HepG2 (cell line): ENCODE measurements around the gene UBE2M. TPM values are rescaled to one million over a fixed set of nuclear protein-coding genes. Genes with fewer than 3 reads are reported as not detected.
A peak's percentile ranks its signal among the peaks of the same experiment; 100 is the strongest.

Experiments used
- CHCHD3 ChIP-seq: sonication (generic); formaldehyde crosslinking; IDR thresholded peaks from 2 replicates; pipeline ENCODE4 v1.8.0; 2022; ENCODE audit warnings: mild to moderate bottlenecking, missing genetic modification reagents, moderate library complexity
- FOXP4 ChIP-seq: sonication (generic); formaldehyde crosslinking; IDR thresholded peaks from 2 replicates; pipeline ENCODE4 v1.4.0; 2020; ENCODE audit warnings: missing genetic modification reagents
- KAT7 ChIP-seq: IDR thresholded peaks from 2 replicates; pipeline ENCODE4 v1.6.1; 2018; ENCODE audit warnings: borderline replicate concordance, missing compliant biosample characterization
- KDM5A ChIP-seq: fragments of 200-600 bp; sonication (generic); IDR thresholded peaks from 2 replicates; pipeline ENCODE4 v1.7.0; 2018; ENCODE audit warnings: antibody characterized with exemption, mild to moderate bottlenecking, low read length, borderline replicate concordance
- KMT2B ChIP-seq: IDR thresholded peaks from 2 replicates; pipeline ENCODE4 v1.6.1; 2016; ENCODE audit warnings: missing genetic modification reagents, missing compliant biosample characterization
- MATR3 ChIP-seq: sonication (generic); formaldehyde crosslinking; IDR thresholded peaks from 2 replicates; pipeline ENCODE4 v1.4.0; 2020; ENCODE audit warnings: missing genetic modification reagents
- MTA1 ChIP-seq: sonication (generic); formaldehyde crosslinking; IDR thresholded peaks from 2 replicates; pipeline ENCODE4 v1.4.0; 2020; ENCODE audit warnings: missing genetic modification reagents, mild to moderate bottlenecking, borderline replicate concordance
- NFE2L2 ChIP-seq: fragments of 150-350 bp; IDR thresholded peaks from 2 replicates; pipeline ENCODE4 v1.6.1; 2014; ENCODE audit warnings: low read length
- PAF1 ChIP-seq: IDR thresholded peaks from 2 replicates; pipeline ENCODE4 v1.6.1; 2016; ENCODE audit warnings: missing genetic modification reagents, missing compliant biosample characterization
- PCBP1 ChIP-seq: fragments of 200-400 bp; formaldehyde crosslinking; IDR thresholded peaks from 2 replicates; pipeline ENCODE4 v1.6.1; 2017; ENCODE audit warnings: mild to moderate bottlenecking, low read depth, low read length, borderline replicate concordance
- POGZ ChIP-seq: sonication (generic); formaldehyde crosslinking; IDR thresholded peaks from 2 replicates; pipeline ENCODE4 v1.4.0; 2020; ENCODE audit warnings: mild to moderate bottlenecking, missing genetic modification reagents
- RBFOX2 ChIP-seq: fragments of 200-400 bp; formaldehyde crosslinking; IDR thresholded peaks from 2 replicates; pipeline ENCODE4 v1.6.1; 2017; ENCODE audit warnings: low read depth, mild to moderate bottlenecking, low read length
- SMAD1 ChIP-seq: sonication (generic); formaldehyde crosslinking; IDR thresholded peaks from 2 replicates; pipeline ENCODE4 v1.4.0; 2020; ENCODE audit warnings: missing genetic modification reagents, low read depth, mild to moderate bottlenecking, borderline replicate concordance
- SRSF4 ChIP-seq: fragments of 200-400 bp; formaldehyde crosslinking; IDR thresholded peaks from one replicate; pipeline ENCODE4 v1.6.1; 2018; ENCODE audit warnings: mild to moderate bottlenecking, low read depth, low read length, moderate library complexity; ENCODE audit not compliant: poor library complexity, severe bottlenecking
- TBX3 ChIP-seq: fragments of 450-650 bp; IDR thresholded peaks from 2 replicates; pipeline ENCODE4 v1.6.1; 2017; ENCODE audit warnings: antibody characterized with exemption, mild to moderate bottlenecking, inconsistent platforms, borderline replicate concordance
- YY1 ChIP-seq: IDR thresholded peaks from 2 replicates; pipeline ENCODE4 v1.6.1; 2011; ENCODE audit warnings: low read length, low read depth, moderate library complexity, mild to moderate bottlenecking; ENCODE audit not compliant: insufficient read depth, insufficient replicate concordance
- ZFP36 ChIP-seq: fragments of 150-350 bp; IDR thresholded peaks from 2 replicates; pipeline ENCODE4 v1.6.1; 2018; ENCODE audit warnings: borderline replicate concordance, low read length, low read depth; ENCODE audit not compliant: partially characterized antibody
- ZMYM2 ChIP-seq: sonication (generic); formaldehyde crosslinking; IDR thresholded peaks from 2 replicates; pipeline ENCODE4 v1.8.0; 2022; ENCODE audit warnings: mild to moderate bottlenecking, missing genetic modification reagents
- ZMYM4 ChIP-seq: sonication (generic); formaldehyde crosslinking; IDR thresholded peaks from 2 replicates; pipeline ENCODE4 v1.8.1; 2023; ENCODE audit warnings: mild to moderate bottlenecking, missing genetic modification reagents
- ZNF274 ChIP-seq: sonication (generic); formaldehyde crosslinking; IDR thresholded peaks from 2 replicates; pipeline ENCODE4 v1.5.1; 2020; ENCODE audit warnings: mild to moderate bottlenecking, missing genetic modification reagents
- ZNF383 ChIP-seq: sonication (generic); formaldehyde crosslinking; IDR thresholded peaks from 2 replicates; pipeline ENCODE4 v1.4.0; 2020; ENCODE audit warnings: missing genetic modification reagents, mild to moderate bottlenecking, borderline replicate concordance
- ZNF678 ChIP-seq: sonication (generic); formaldehyde crosslinking; IDR thresholded peaks from 2 replicates; pipeline ENCODE4 v1.4.0; 2020; ENCODE audit warnings: mild to moderate bottlenecking, missing genetic modification reagents
- ZNF768 ChIP-seq: sonication (generic); formaldehyde crosslinking; IDR thresholded peaks from 2 replicates; pipeline ENCODE4 v1.4.0; 2020; ENCODE audit warnings: missing genetic modification reagents
- ZNF790 ChIP-seq: sonication (generic); formaldehyde crosslinking; IDR thresholded peaks from 2 replicates; pipeline ENCODE4 v1.8.0; 2022; ENCODE audit warnings: missing genetic modification reagents, mild to moderate bottlenecking, borderline replicate concordance
- ZNF841 ChIP-seq: sonication (generic); formaldehyde crosslinking; IDR thresholded peaks from 2 replicates; pipeline ENCODE4 v1.8.1; 2023; ENCODE audit warnings: missing genetic modification reagents, borderline replicate concordance
- polyA plus RNA-seq, 8 experiments: library from polyadenylated mRNA; depleted of rRNA in 3 of 8; stranded (reverse) in 7 of 8; unstranded in 1 of 8; fragments of >200 nt; fragmentation: Illumina TruSeq in 4 of 8; extraction: Trizol in 4 of 8; gene quantifications; 2 replicates each; pipeline versions ENCODE4 v1.2.1 to v1.2.3, GENCODE V29; 2011 to 2016; ENCODE audit warnings: low read depth in 4 of 8, missing spikeins in 1 of 8, mixed read lengths in 1 of 8; ENCODE audit not compliant: insufficient read depth in 1 of 8
- total RNA-seq, 5 experiments: library from RNA; depleted of rRNA; stranded (reverse); fragments of >200 nt; fragmentation: Illumina TruSeq; extraction: Trizol; gene quantifications; 2 replicates each; pipeline ENCODE4 v1.2.3, GENCODE V29; 2016; ENCODE audit warnings: low read depth in 1 of 5
- TF ChIP-seq, protein P1 (sequence below): sonication (generic); formaldehyde crosslinking; IDR thresholded peaks from 2 replicates; pipeline ENCODE4 v1.5.0; 2020; ENCODE audit warnings: mild to moderate bottlenecking, missing genetic modification reagents

The UBE2M gene
- total and polyA plus RNA-seq, 2 of the 13 experiments (the other 11 are each of a cell fraction or from before 2014, with no cell fraction given), result 36.2 to 50.3 TPM

DNA sequence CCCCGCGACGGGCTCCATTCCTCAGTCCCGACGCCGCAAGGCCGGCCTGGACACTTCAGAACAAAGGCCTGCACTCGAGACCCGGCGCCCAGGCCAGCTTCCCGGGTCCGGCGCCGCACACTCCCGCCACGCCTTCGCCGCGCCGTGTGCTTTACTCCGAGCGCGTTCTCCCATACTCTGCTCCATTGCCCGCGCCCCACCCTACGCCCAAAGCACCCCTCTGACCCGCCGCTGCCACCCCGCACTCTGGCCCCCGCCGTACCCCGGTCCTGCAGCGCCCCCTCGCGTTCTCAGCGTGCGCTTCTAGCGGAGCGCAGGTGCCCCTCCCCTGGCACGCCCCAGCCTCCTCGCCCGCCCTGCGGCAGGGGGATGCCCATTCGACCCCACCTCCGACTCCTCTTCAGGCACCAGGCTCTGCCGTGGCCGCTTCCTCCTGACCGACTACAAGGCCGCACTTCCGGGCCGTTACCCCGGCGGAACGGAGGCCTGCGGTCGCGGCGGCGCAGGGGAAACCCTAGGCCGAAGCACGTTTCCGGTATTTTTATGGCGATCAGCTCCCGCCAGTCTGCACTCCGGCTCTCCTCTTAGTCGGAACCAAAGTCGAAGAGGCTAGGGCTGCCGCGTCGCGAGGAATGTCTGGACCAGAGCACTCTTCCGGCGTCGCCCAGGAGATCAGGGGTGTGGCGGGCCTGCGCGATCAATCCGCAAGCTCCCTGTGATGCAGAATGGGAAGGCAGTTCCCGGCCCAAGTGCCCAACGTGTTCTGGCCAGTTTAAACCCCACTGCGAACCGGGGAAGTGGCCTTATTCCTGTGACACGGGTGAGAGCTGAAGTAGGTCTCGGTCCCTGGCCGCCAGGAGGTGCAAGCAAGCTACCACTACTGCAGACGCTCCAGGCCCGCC lies 38.8 kb downstream of the UBE2M start, which contains the start of gene ZBTB45 (continued):
- TF ChIP-seq ZNF790 (CRISPR knock-in tag), result 0 out of 2 replicates have a peak, but pooled peaks have one; percentile 59
- peak; percentile 51; the same call in 1 of the 2 replicates for TF ChIP-seq TBX3
- peak; percentile 96 for TF ChIP-seq ZMYM4 (CRISPR knock-in tag)
- peak; percentile 91 for TF ChIP-seq YY1
- TF ChIP-seq ZFP36, result peak; percentile 54
- peak; percentile 95 for TF ChIP-seq MTA1 (CRISPR knock-in tag)
- TF ChIP-seq ZNF768 (CRISPR knock-in tag), result peak; percentile 79
- 0 out of 2 replicates have a peak, but pooled peaks have one; percentile 55 for TF ChIP-seq ZNF678 (CRISPR knock-in tag)
- peak; percentile 91; the same call in 1 of the 2 replicates for TF ChIP-seq CHCHD3 (CRISPR knock-in tag)
- peak; percentile 99 for TF ChIP-seq KDM5A
- TF ChIP-seq FOXP4, result peak; percentile 56
- TF ChIP-seq MATR3 (CRISPR knock-in tag), result no peak
- TF ChIP-seq SMAD1 (CRISPR knock-in tag), result 0 out of 2 replicates have a peak, but pooled peaks have one; percentile 65
- TF ChIP-seq, protein P1, sequence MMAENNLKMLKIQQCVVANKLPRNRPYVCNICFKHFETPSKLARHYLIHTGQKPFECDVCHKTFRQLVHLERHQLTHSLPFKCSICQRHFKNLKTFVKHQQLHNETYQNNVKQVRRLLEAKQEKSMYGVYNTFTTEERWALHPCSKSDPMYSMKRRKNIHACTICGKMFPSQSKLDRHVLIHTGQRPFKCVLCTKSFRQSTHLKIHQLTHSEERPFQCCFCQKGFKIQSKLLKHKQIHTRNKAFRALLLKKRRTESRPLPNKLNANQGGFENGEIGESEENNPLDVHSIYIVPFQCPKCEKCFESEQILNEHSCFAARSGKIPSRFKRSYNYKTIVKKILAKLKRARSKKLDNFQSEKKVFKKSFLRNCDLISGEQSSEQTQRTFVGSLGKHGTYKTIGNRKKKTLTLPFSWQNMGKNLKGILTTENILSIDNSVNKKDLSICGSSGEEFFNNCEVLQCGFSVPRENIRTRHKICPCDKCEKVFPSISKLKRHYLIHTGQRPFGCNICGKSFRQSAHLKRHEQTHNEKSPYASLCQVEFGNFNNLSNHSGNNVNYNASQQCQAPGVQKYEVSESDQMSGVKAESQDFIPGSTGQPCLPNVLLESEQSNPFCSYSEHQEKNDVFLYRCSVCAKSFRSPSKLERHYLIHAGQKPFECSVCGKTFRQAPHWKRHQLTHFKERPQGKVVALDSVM (CRISPR knock-in tag), result peak; percentile 77
- TF ChIP-seq KMT2B (CRISPR knock-in tag), result peak; percentile 85
- peak; percentile 88 for TF ChIP-seq ZNF274 (CRISPR knock-in tag)
- TF ChIP-seq SRSF4, result no peak
- peak; percentile 98 for TF ChIP-seq POGZ (CRISPR knock-in tag)
- TF ChIP-seq ZNF383 (CRISPR knock-in tag), result no peak
- TF ChIP-seq ZNF841 (CRISPR knock-in tag), result peak; percentile 80; the same call in 1 of the 2 replicates
- TF ChIP-seq RBFOX2, result peak; percentile 93
- no peak; the same call in 1 of the 2 replicates for TF ChIP-seq PAF1 (CRISPR knock-in tag)
- peak; percentile 50; the same call in 1 of the 2 replicates for TF ChIP-seq KAT7 (CRISPR knock-in tag)
- TF ChIP-seq PCBP1, result peak; percentile 93
- TF ChIP-seq NFE2L2, result no peak
- TF ChIP-seq ZMYM2, result 0 out of 2 replicates have a peak, but pooled peaks have one; percentile 19
